Mesenteric fat pad (tissue), 1 donor: Measurements from ENCODE around the gene PKIB. TPM values are rescaled to one million over a fixed set of nuclear protein-coding genes. Genes with fewer than 3 reads are reported as not detected.

Source experiments
- DNase-seq: peaks from one replicate; pipeline ENCODE4 v3.0.0-alpha.2; 2020; ENCODE audit warnings: low spot score
- total RNA-seq: library from RNA; stranded (reverse); fragmentation: NEBNext Ultra II Directional; extraction: Animal tissue kit (Norgen Biotek cat#: 25700); gene quantifications from one replicate; pipeline ENCODE4 v1.2.1, GENCODE V29; 2021
- donor health status: DM: yes; HTN: yes; CAD: no.

Gene PKIB
- total RNA-seq, 1 donor from 2014 or later, result 1.00 TPM

DNA sequence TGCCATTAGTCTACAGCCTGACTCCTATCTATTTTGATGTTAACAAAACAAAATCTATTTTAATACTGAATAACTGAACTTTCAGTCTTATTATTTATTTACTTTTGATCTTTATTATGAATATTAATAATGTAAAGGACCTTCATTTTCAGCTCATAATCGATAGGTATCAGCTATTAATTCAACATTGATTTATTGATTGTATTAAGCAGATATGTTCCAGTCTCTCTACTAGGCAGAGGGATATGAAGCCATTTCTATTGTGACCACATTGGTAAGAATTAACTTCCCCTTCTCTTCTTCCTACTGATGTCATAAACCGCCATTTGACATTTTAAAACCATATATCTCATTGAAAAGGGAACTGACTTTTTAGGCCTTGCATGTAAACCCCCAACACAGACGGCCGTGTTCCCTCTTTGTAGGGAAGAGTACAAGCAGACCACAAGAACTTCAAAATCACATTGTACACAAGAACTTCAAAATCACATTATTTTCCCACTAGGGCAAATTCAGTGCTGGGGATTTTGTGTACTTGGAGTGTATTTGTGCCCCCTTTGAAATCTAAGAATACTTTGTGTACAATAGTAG is 99.8 kb downstream of the PKIB start:
- DNase-seq, result no peak

DNA sequence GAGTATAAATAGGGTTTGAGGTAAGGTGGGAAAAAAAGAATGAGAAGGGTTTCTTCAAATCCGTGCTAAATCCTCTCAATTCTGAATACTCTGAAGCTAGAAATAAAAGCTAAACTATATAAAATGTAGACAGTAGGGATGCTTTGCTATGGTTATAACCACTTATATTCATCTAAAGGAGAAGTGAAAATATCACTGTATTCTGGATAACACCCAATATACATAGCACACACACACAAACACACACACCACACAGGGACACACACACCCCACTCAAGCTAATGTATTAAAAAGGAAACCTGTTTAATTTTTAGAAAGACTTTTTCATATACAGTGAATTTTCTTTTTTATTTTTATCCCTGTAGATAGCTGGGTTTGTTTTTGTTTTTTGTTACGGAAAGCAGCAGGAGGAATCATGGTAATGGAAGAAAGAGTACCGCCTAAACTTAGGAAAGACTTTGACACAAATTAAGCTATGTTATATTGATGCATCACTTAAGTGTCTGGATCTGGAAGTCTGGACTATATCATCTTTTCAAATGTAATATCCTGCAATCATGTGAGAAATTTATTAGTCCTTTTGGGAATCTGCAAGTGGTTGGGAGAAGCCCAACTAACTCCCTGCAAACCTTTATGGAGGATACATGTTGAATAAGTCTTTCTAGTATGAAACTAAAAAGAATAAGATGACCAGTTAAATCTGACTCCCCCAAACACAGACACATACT is 100.9 kb downstream of the PKIB start:
- DNase-seq, result no peak

DNA sequence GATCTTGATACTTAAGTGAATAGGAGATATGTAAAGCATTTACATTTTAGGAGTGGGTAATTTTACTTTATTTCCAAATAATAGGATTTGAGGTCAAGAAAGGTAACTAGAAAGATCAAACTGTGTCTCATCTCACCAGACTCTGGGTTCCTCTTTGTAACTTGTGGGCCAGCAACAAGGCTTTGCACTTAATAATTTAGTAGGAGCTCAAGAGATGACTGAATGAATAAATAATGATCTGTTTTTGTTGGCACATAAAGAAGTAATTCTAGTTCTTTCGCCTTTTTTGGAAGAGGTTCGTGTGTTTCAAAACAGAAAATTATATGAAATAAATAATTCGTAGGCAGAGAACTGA is 101.9 kb downstream of the PKIB start:
- DNase-seq, result no peak

DNA sequence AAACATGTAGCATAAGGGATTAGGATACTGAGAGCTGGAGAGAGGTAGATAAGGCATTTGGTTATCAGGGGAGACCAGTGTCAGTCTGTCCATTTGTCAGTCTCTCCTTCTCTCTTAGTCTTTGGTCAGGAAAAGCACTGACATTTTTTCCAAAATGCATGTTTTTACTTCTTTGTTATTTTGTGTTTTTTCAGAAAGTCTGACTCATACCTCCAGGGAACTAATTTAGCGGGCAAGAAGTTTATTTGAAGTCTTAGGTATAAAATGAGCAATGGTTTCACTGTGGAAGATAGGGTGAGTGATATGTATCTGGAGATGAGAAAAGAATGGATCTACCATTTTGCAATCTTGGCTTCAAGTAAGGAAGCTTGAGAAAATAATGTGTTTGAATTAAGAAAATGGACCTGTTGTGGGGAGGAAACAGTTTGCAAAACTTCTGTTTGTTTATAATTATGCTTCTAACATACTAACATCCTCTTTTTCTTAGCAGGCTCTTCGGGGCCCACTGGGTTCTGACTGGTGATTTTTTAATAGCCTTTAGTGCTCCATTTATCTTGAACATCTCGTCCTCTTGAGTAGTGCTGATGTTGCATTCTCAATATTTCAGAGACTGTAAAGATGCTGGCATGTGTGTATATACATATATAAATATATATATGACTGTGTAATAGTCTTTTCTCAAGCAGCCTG is 102.4 kb downstream of the PKIB start:
- no peak for DNase-seq

DNA sequence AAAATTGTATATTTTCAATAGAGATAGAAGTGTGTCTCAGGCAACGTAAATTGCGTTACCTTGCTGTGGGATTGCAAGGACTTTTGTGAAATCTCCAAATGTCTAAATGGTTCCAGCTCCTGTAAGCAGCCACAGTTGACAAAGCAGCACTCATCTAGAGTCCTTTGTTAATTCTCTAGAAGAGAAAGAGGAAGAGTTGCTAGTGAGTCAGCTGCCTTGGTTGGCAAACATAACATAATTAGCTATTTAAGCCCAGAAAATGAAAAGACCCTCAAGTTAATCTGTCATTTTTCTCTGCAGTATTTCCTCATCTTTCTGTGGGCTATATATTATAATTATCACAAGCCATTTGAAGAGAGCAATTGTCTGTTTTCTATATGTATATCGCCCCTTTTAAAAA is 102.9 kb downstream of the PKIB start:
- no peak for DNase-seq

DNA sequence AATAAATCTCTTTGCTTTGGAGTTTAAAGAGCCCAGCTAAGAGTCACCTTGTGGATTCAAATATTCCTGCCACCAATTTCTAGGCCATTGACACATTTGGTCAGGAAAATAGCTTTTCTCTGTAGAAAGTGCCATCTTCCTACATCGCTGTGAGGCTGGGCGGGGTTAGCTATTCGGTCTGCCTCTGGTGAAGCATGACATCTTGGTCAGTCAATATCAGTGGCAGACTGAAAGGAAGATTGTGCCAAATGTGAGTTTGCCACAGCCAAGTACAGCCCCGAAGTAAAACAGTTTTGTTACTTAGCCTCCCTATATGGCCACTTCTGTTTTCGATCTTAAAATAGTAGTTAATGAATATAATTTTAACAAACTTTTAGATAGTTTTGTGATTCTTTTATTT is 103.9 kb downstream of the PKIB start:
- DNase-seq, result no peak

DNA sequence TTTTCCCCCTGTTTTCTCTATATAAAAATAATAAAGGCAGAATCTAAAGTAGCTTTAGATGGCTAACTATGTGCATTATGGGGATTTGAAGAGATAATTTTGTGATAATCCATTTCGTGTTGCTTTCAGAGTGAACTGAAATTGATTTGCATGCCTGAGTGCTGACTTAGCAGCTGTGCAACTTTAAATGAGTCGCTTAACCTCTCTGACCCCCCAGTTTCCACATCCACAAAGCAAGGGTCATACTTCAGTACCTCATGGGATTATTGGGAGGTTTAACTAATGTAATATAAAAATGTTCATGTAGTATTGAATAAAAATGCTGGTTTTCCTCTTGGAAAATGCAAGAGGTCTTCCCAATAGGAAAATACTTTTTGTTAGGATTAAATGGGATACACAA is 105.5 kb downstream of the PKIB start:
- DNase-seq, result no peak

DNA sequence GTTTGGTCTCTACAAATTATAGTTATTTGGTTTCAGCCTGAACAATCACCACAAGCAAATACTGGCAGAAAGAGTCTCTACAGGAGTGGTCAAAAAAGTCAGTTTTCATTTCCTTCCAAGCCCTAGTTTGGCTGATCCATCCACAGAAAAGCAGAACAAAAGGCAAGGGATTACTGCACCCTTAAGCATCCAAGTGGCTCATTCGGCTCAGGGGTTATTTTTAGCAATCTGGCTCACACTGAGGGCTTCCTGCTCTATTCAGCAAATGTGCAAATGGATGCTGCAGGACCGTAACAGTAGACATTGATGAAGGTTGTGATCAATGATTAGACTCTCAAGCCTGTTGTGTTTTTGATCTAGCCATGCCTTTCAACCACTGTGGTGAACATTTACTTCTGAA is 107.1 kb downstream of the PKIB start:
- DNase-seq, result no peak

DNA sequence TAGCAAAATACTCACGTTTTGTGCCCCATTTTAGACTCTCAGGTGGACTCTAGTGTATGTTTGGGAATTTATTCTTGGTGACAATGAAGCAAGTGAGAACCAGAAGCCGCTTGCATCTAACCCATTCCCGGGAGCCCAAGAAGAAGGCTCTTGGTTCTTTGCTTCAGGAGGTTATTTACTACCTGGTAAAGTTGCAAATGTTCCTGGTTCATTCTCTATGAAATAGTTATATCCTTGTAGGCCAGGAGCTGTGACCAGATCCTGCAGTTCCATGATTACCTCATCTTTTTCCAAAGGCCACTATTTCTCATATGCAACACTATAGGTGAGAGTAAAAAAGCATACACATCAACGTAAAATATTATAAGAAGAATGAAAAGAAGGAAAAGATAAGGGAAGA is 108.4 kb downstream of the PKIB start:
- no peak for DNase-seq

DNA sequence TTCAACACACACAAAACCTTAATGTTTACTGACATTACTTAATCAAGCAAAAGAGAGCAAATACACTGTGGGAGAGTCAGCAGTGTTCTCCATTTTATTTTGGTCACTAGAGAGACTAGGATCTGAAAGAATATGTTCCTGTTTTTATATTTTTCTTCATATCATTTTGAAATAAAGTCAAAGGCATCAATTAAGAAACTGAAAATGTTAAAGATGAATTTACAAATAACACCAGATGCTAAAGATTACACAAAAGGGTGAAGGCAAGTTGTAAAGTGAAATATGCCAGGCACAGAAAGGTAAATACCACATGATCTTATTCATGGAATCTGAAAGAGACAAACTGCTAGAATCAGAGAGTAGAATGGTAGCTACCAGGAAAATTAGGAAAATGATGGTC is 109.0 kb downstream of the PKIB start:
- no peak for DNase-seq

DNA sequence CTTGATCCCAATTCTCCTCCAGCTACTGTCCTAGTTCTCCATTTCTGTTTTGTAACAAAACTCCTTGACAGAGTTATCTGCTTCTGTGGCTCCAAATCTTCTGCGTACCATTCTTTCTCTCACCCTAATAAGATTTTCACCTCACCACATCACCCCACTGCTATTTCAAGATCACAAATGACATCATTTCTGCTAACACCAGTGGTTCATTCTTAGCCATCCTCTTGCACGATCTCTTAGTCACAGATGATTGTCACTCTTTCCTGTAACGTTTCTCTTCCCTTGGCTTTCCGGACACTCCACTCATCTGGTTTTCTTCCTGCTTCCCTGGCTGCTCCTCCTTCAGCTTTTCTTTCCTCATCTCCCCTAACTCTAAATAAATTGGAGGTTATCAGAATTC is 112.5 kb downstream of the PKIB start:
- DNase-seq, result no peak

DNA sequence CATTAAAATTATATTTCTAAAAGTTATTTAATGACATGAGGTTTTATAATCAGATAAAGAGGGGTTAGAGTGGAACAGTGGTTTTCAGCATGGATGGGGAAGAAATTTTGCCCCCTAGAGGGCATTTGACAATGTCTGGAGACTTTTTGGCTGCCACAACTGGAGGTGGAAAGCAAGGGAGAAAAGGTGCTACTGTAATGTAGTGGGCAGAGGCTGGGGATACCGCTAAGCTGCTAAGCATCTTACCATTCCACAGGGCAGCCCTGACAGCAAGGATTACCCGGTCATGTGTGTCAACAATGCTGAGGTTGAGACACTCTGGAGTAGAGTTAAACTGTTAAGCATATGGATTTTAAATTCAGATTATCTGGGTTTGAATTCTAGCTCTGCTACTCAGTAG is 116.4 kb downstream of the PKIB start:
- peak; percentile 47 for DNase-seq

DNA sequence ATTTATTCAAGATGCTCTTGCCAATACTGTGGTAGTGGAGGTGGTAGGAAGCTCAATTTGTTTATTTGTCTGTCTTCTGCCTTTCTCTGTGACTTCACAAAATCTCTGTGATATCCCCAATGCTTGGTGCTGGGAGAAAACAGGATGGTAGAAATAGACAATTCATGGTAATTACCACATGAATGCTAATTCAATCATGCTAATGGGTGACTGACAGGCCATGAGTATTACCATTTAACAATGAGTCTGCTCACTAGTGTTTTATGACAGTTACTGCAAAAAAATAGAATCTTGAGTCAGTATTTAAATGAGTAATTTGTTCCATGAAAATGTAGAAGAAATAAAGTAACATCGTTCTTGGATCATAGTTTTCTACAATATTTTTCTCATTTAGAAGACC is 117.0 kb downstream of the PKIB start:
- DNase-seq, result no peak

DNA sequence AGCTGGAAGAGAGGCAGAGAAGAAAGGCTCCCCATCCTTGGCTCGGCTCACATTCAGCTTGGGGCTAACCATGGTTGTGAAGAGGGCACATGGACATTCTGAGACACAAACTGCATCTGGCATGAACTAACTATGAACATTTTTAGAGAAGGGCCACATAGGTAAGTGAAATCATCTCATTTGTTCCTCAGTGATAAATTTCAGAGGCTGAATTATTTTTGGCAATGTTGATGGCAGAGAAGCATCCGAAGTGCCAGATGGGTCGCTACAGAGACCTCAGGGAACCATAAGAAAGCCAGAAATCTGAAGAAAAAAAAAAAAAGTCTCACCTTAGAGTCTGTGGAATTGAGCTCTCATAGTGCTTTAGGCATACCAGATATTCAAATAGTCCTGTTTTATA is 120.1 kb downstream of the PKIB start:
- no peak for DNase-seq

DNA sequence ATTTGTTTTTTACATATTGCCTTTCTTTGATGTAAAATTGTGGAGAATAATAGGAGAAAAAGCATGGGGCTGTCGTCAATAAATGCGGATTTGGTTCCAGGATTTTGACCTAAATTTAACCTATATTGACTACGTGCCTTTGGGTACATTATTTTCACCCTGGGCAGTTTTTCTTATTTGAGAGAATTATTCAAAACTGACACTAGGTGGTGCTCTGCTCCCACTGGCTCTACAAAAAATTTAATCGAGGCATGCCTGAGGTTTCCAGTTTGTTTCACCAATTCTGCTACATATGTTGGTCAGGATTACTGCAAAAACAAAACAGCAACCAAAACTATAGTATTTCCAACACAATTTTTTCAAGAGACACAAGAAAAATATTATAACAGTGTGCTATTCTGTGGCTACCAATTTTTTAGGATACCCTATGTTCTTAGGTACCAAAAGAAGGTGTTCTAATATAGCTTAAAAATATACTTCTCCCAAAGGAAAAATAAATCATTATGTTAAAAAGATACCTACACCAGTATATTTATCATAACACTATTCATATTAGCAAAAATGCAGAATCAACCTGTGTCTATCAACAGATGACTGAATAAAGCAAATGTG is 120.7 kb downstream of the PKIB start:
- DNase-seq, result no peak

DNA sequence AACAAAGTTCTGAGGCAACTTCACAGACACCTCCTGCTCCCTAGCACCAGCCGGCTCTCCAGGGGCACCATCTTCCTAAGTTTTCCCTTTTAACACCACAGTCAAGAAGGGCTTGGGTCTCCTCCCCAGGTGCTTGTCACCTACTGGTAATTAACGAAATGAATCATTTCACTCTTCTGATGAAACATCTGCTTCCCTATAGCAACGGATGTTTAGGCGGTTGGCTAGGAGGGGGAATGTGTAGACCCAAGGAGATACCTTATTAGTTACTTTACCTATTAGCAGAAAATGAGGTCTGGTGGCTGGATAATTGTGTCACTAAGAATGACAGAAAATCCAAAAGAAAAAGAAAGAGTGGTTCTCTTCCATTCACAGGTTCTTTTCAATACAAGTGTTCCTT is 123.1 kb downstream of the PKIB start:
- no peak for DNase-seq

DNA sequence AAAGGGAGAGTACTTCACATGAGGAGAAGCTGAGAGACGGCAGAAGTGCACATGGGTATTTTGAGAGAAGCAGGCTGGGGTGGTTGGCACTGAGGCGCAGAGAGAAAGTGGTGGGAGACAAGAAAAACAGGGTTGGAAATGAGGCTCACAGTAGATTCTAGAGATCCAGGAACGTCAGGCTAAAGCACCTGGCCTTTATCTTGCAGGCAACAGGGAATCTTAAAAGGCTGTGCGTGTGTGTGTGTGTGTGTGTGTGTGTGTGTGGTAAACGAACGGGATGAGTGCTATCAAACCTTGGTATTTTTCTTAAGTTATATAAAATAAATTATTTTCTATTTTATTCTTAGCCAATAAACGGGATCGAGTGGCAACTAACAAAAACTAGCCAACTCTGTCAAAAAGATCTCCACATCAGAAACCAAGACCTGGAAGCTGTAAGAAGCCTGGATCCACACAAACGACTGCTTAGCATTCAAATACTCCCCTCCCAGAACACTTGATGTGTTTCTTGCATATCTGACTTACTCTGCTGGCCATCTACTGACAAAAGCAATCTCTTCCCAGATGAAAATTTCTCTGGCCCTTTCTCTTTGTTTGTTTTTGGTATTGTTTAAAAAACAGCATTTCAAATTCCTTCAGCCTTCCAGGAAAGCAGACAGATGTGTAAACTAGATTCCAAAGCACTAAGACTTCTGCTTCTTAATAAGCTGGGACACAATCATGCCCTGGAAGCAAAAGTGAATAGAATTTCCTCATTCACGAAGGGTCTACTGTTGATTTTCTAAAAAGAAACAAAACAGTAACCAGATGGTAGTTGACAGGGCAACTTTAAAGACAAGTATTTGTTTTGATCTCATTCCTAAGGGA is 124.6 kb downstream of the PKIB start:
- DNase-seq, result no peak

DNA sequence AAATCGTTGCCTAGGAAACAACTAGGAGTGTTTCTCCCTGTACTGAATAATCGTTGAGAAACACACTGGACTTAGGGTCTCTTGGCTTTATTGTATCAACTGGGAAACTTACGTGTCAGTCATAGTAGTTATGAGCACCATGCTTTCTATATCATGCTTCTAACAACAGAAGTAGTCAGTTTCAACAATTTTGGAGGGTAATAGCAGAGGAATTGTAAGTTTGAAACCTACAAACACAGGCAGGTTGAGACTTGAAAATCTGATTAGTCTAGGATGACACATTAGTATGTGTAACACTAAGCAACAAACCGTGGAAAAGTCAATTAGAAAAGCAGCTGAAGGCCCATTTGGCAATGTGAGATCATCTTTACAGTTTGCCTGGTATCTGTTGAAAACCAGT is 125.4 kb downstream of the PKIB start:
- DNase-seq, result no peak

DNA sequence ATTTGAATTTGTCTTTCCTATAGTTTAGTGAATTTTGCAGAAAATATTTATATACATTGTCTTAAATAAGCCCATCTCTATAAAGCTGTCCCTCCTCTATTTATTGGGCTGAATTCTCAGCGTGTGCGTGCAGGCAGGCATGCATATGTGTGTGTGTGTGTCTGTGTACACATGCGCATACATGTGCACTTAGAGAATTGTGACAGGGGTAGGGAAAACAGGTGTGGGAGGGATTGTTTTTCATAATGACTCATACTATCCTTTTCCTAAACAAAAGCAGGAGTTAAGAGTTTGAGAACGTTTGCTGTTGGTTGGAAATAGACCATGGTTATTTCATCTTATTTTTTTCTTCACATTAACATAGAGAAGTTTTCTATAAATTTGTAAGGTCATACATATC is 126.0 kb downstream of the PKIB start:
- DNase-seq, result no peak

DNA sequence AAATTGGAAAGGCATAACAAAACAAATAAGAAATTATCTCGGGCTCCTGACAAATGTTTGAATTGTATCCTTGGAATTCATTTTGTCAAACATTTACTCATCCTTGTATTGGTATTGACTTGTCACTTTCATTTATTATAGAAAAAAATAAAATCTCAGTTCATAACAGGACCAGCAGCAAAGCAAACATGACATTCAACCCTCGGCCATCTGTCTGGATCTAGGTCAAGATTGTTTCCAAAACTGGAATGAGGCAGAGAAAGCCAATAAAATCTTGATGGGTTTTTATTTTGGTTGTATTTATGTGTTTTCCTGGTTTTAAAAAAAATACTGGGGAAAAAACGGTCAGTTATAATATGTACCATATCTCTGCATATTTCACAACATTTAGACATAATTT is 126.4 kb downstream of the PKIB start:
- DNase-seq, result no peak

DNA sequence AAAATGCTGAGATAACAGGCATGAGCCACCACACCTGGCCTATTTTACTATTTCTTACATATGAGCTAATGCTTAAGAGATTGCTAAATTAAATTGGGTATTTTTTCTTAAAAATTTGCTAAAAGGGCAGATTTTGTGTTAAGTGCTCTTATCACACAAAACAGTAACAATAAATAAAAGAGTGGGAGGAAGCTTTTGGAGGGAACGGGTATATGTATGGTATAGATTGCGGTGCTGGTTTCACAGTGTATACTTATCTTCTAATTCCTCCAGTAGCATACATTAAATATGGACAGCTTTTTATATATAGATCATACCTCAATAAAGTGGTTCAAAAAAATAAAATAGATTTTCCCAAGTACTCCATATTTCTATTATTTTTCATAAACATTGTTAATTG is 129.9 kb downstream of the PKIB start:
- DNase-seq, result no peak

DNA sequence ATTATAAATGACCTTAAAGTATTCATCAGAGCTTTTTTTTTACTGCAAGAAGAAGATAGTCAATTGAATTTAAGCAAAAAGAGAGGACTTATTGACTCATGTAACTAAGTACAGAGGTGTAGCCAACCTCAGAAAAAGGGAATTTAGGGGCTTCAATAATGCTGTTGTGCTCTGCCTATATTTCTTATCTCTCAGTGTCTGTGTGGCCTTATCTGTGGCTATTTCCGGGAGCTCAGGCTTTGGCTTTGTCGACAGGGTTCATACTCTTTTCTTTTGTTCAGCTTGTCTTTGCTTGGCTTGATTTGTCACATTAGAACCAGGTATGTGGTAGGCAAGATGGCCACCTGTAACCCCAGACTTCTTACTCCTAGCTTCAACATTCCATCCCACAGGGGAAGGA is 130.7 kb downstream of the PKIB start:
- DNase-seq, result no peak
